Cardiac atrium fibroblast (primary cell): ENCODE data around the gene OR4A47. TPM values are rescaled to one million over a fixed set of nuclear protein-coding genes. Genes with fewer than 3 reads are reported as not detected.

Source experiments
- total RNA-seq: library from RNA; depleted of rRNA; stranded (reverse); fragments of >200 nt; gene quantifications from 2 replicates; pipeline ENCODE4 v1.2.3, GENCODE V29; 2015

The OR4A47 gene
- total RNA-seq: not detected in 2 replicates

GRCh38 chr11:48488493-48488892 is at the start of gene OR4A47:
TSS of gene OR4A47 (plus strand) at chr11:48488793. CDS start at chr11:48488793, 0 bp downstream.

Other genes starting within 250 kb of the OR4A47 start
- gene OR4X2, start 243.7 kb upstream of the OR4A47 start, total RNA-seq: not detected in 2 replicates
- gene OR4X1, start 224.9 kb upstream of the OR4A47 start, total RNA-seq: not detected in 2 replicates
- not detected in 2 replicates for gene OR4S1, start 182.6 kb upstream of the OR4A47 start, total RNA-seq
- not detected in 2 replicates for gene OR4C3, start 163.9 kb upstream of the OR4A47 start, total RNA-seq
- gene OR4C5, start 122.3 kb upstream of the OR4A47 start, total RNA-seq: not detected in 2 replicates